HG03060 (cell line): ENCODE measurements around the gene PPFIA2.
A peak's percentile ranks its signal among the peaks of the same experiment; 100 is the strongest.

Experiments
- ATAC-seq: cut with Tn5 transposase; IDR thresholded peaks from one replicate; pipeline ENCODE4 v1.9.1; 2021; ENCODE audit warnings: low read depth, moderate number of reproducible peaks; ENCODE audit not compliant: unreplicated experiment

The PPFIA2 gene

GRCh38 chr12:81564237-81564636, 194.9 kb downstream of the PPFIA2 start:
- no peak for ATAC-seq

DNA sequence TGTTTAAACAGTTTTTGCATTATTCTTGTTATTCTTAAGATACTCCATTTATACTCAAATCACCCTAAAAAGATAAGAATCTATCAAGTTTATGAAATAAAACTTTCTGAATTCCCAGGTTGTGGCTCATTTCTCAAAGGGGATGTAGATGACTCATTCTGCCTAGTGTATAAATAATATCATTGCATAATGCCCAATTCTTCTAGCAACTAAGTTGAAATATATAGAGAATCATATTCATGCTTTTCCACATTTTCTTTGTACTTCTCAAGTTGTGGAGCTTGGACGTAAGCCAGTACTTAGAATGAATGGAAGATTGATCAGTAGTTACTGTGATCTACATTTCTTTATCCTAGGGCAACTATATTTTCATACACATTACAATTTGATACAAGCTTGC, 201.1 kb downstream of the PPFIA2 start:
- no peak for ATAC-seq

GRCh38 chr12:81546811-81547210, 212.3 kb downstream of the PPFIA2 start:
- no peak for ATAC-seq

DNA sequence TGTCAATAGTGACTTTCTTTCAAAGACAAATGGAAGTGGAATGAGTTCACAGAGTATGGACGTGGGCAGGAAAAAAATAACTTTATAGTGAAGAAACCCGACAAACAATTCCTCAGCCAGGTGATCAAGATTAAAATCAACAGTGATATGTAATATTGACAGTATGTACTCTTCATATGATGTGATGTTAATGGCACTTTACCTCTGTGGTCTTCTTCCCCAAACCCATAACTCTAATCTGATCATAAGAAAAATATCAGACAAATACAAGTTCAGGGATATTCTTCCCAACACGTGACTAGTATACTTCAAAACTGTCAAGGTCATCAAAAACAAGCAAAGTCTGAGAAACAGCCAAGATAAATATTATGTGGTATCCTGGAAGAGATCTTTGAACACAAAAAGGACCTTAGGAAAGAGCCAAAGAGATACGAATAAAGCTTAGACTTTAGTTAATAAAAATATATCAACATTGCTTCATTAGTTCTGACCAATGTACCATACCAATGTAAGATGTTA, 215.5 kb downstream of the PPFIA2 start:
- ATAC-seq: no peak

GRCh38 chr12:81542065-81543010, 216.8 kb downstream of the PPFIA2 start:
- ATAC-seq: no peak

- ATAC-seq: no peak
These were observed 218.0 kb downstream of the PPFIA2 start for GRCh38 chr12:81541121-81541520.

DNA sequence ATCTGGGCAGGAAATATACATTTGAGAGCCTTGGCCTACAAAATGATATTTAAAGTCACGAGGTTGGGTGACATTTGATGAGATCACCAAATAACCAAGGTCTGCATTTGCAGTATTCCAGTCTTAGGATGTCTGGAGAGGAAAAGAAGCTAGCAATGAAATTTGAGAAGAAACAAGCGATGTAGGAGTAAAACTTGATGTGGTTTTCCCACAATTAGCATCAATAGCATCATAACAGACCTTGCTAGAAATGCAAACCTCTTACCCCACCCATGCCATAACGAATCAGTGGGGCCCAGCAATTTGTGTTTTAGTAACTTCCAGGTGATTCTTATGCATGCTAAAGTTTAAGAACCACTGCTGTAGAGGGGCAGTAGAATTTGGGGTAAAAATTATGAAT, 219.9 kb downstream of the PPFIA2 start:
- no peak for ATAC-seq

GRCh38 chr12:81533054-81533453, 226.1 kb downstream of the PPFIA2 start:
- no peak for ATAC-seq

GRCh38 chr12:81530352-81530751, 228.8 kb downstream of the PPFIA2 start:
- no peak for ATAC-seq

DNA sequence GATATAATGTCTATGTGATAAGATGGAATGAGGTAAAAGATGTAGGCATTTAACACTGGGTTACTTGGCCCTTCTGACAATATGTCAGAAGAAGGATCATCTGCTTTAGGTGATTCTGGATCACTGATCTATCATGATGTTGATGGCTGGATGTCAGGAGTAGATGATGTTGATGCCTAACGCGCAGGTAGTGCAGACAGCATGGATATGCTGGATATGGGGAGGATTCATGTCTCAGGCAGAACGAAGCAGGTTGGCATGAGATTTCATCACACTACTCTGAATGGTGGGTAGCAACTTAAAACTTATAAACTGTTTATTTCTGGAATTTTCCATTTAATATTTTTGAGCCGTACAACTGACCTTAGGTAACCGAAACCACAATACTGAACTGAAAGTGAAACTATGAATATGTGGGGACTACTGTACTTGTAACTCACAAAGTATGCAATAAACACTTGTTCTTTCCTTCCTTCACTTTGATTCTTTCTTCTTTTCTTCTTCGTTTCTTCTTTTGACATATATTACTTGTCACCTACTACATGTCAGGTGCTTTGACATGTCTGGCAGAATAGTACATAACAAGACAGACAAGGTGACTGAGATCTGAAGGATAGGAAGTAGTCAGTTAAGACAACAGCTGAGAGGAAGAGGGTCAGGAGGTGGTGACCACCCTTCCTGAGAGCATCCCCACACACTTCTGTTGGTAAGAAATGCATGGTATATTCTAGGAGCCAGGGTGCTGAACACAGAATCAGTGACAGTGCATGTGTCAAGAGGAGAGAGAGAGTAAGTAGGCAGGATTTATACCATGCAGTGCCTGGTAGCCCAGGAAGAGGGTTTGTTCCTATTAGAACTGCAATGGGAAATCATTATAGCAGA, 238.8 kb downstream of the PPFIA2 start:
- ATAC-seq: peak; percentile 72

DNA sequence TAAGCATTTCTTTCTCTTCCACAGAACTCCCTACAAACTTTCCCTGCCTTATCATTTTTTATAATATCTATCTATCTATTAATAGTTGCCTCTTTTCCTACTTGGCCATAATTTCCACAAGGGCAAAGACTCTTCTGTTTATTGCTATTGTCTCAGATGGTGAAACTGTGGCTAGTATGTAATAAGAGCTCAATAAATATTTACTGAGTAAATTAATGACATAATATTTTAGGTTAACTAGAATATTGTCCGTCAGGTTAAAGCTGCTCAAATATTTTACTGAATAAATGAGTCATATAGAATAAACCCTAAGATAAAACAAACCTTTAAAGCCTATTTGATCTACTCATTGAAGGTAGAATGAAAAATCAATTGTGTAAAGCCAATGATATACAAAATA, 240.5 kb downstream of the PPFIA2 start:
- no peak for ATAC-seq

DNA sequence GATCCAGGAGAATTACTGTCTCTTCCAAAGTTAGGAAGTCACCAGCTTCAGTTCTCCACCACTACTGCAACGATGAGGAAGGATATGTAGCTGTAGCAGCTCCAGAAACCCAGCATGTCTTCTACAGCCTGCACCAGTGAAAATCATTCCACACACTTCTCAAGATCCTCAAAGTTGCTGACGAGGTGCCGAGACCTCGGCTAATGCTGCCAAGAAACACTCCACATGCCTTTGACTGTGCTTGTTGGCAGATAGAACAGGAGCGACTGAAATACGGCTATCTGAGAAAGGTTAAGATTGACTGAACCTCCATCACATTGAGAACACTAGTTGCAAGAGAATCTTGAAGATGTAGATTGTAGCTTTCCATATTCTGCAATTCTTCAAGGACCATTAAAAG, 241.9 kb downstream of the PPFIA2 start:
- no peak for ATAC-seq

GRCh38 chr12:81502912-81503695, 256.0 kb downstream of the PPFIA2 start:
- ATAC-seq: no peak

GRCh38 chr12:81500788-81501187, 258.4 kb downstream of the PPFIA2 start:
- ATAC-seq: no peak

DNA sequence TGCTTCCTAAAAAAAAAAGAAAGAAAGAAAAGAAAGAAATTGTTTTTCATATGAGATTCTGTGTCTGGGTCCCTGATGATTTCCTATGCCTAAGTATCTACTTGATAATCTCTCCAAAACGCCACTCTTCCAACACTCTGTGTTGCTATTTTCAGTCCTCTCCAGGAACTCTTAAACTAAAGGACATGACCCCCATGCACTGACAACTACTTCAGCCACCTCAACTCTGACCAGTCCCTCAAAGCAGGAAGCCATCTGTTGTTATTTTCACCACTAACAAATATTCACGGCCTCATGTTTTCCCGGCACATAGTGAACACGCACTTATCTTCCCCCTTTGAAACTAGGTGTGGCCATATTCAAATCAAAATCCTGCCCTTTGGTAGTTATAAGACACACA, 259.3 kb downstream of the PPFIA2 start:
- no peak for ATAC-seq

DNA sequence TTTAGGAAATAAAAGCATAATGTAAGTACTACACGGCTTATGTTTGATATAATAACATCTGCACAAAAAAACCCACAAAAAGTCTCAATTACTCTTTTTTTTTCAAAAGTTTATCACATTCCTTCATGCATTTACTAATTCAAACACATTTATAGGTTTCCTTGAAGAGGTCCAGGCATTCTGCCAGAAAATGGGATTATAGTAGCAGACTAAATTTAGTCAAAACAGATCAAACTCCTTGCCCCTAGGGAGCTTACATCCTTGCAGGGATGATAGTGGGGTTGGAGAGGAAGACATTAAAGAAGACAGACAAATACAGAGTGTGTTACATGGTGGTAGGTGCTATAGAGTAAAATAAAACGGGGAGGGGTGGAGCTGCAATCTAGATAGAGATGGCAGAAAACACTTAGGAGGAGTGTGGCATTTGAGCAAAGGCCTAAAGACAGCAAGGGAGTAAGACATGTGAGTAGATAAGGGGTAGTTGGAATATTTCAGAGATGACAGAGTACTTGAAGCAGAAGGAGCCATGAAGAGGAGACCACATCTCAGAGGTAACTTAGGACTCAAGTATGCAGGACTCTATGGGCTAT, 266.9 kb downstream of the PPFIA2 start:
- ATAC-seq: no peak

DNA sequence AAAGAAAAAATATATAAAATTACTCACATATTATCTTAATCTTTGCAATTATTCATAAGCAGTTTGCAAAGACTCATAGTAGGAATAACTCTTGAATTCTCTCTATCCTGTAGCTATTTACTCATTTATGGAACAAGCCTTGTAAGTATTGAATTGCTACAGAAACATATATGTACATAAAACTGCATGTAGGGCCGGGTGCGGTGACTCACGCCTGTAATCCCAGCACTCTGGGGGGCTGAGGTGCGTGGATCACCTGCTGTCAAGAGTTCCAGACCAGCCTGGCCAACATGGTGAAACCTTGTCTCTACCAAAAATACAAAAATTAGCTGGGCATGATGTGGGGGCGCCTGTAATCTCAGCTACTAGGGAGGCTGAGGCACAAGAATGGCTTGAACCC, 286.2 kb downstream of the PPFIA2 start:
- ATAC-seq: no peak

DNA sequence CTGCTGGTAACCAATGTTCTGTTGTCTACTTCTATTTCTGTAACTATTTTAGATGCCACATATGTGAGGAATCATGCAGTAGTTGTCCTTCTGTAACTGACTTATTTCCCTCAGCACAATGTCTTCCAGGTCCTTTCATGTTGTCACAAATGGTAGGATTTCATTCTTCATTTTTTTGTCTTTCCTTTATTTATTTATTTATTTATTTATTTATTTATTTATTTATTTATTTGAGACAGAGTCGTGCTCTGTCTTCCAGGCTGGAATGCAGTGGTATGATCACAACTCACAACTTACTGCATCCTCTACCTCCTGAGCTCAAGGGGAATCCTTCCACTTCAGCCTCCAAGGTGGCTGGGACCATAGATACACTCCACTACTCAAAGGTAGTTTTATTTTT, 288.2 kb downstream of the PPFIA2 start:
- ATAC-seq: no peak

- no peak for ATAC-seq
These were observed 290.9 kb downstream of the PPFIA2 start for GRCh38 chr12:81468206-81468605.

DNA sequence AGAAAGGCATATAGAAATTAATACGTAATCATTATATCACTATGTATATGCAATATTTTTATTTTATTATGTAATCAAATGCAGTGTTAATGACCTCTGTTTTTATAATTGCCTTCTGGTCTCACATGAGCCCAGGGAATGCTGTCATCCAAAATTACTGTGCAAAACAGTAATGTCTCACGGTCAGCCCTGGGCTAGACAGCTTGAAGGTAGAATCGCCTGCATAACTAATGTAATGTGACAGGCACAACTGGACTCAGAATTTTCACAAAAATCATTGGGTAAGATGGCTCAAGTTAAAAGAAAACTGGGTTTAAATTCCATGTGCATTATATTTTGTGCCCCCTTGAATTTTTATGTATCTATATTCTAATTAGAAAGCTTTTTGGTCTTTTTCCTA, 293.3 kb downstream of the PPFIA2 start:
- ATAC-seq: no peak
